K562 (cell line): Measurements from ENCODE around the gene TBX10. TPM values are rescaled to one million over a fixed set of nuclear protein-coding genes. Genes with fewer than 3 reads are reported as not detected.

Experiments used
- ATAC-seq: fragments of 200-7000 bp; cut with Tn5 transposase; 3 replicates; pipeline ENCODE4 v1.9.1; 2020; ENCODE audit warnings: moderate library complexity
- BruUV-seq: library from RNA; stranded (reverse); fragments of 400-500 nt; replicated peaks from 2 replicates; lab custom pipeline; 2021; lab: Mats Ljungman, UMichigan
- CTCF ChIA-PET: fragments of 300-600 bp; formaldehyde crosslinking; extraction: SDS; loops from one replicate; lab custom pipeline; 2021; ENCODE audit warnings: low intra/inter-chr PET ratio; lab: Yijun Ruan, JAX
- POLR2A ChIA-PET: fragments of 300-600, 350-650 bp; sonication (Branson Sonifier 250); formaldehyde crosslinking; extraction: SDS; loops from one replicate; lab custom pipeline; 2021; ENCODE audit warnings: antibody characterized with exemption, inconsistent platforms; lab: Yijun Ruan, JAX
- DNase-seq, 4 experiments: peaks; one replicate each; pipeline versions ENCODE4 v3.0.0 to v3.0.0-alpha.2; 2011 to 2018; ENCODE audit warnings: low spot score in 3 of 4, mixed read lengths in 3 of 4; ENCODE audit errors: extremely low read depth in 1 of 4
- FAIRE-seq: peaks from 2 replicates; lab custom pipeline; 2011; peaks lifted over from hg19 to GRCh38; lab: Jason Lieb, UNC
- H2AFZ ChIP-seq: 2 replicates; pipeline ENCODE4 v1.6.0; 2011; ENCODE audit warnings: low read depth, low read length, control low read depth, inconsistent platforms
- H3K27ac ChIP-seq: fragments of 200-600 bp; 3 replicates; pipeline ENCODE4 v1.8.0; 2011; ENCODE audit warnings: low read depth, mild to moderate bottlenecking, control low read depth, inconsistent platforms, low read length, moderate library complexity, mixed read lengths; ENCODE audit errors: extremely low read depth
- H3K27me3 ChIP-seq, 2 experiments: fragments of 300-600 bp in 1 of 2; 2 replicates in 1 of 2; 3 replicates in 1 of 2; pipeline versions ENCODE4 v1.6.0 to v1.8.0; 2011; ENCODE audit warnings: inconsistent platforms in 2 of 2, low read length in 2 of 2, mild to moderate bottlenecking in 1 of 2, mixed read lengths in 1 of 2, moderate library complexity in 1 of 2; ENCODE audit not compliant: control insufficient read depth in 2 of 2, insufficient read depth in 2 of 2
- H3K36me3 ChIP-seq: fragments of 300-600 bp; 3 replicates; pipeline ENCODE4 v1.8.0; 2011; ENCODE audit warnings: mild to moderate bottlenecking, low read length, inconsistent platforms; ENCODE audit not compliant: control insufficient read depth, insufficient read depth
- H3K4me1 ChIP-seq, 2 experiments: fragments of 200-600 bp in 1 of 2; replicated peaks in 1 of 2; 2 replicates in 1 of 2; 3 replicates in 1 of 2; pipeline versions ENCODE4 v1.5.1 to v1.8.0; 2011; ENCODE audit warnings: inconsistent platforms in 2 of 2, low read length in 2 of 2, mild to moderate bottlenecking in 1 of 2, mixed read lengths in 1 of 2, moderate library complexity in 1 of 2; ENCODE audit not compliant: control insufficient read depth in 2 of 2, insufficient read depth in 2 of 2
- H3K4me2 ChIP-seq: 2 replicates; pipeline ENCODE4 v1.6.1; 2011; ENCODE audit warnings: low read length, control low read depth, inconsistent platforms, mixed read lengths; ENCODE audit not compliant: insufficient read depth
- H3K4me3 ChIP-seq: fragments of 200-600 bp; sonication (generic), shearing (Covaris generic); 2 replicates; pipeline ENCODE4 v1.5.1; 2016; ENCODE audit warnings: control low read depth, inconsistent platforms
- H3K79me2 ChIP-seq: fragments of 200-600 bp; 3 replicates; pipeline ENCODE4 v1.8.0; 2011; ENCODE audit warnings: low read length, inconsistent platforms; ENCODE audit not compliant: control insufficient read depth, insufficient read depth
- H3K9ac ChIP-seq, 2 experiments: 2 replicates each; pipeline versions ENCODE4 v1.6.0 to v1.6.1; 2011; ENCODE audit warnings: low read depth in 2 of 2, low read length in 2 of 2, control low read depth in 1 of 2, inconsistent platforms in 1 of 2, mild to moderate bottlenecking in 1 of 2, mixed read lengths in 1 of 2; ENCODE audit not compliant: insufficient read depth in 1 of 2
- H3K9me1 ChIP-seq: one replicate; pipeline ENCODE4 v1.6.0; 2011; ENCODE audit warnings: inconsistent platforms, mild to moderate bottlenecking, low read length, moderate library complexity; ENCODE audit not compliant: control insufficient read depth, insufficient read depth
- H3K9me3 ChIP-seq: replicated peaks from 2 replicates; pipeline ENCODE4 v1.5.1; 2011; ENCODE audit warnings: low read depth, low read length, inconsistent platforms; ENCODE audit not compliant: control insufficient read depth, insufficient read depth
- H4K20me1 ChIP-seq: replicated peaks from 2 replicates; pipeline ENCODE4 v1.6.1; 2011; ENCODE audit warnings: low read length, inconsistent platforms, mixed read lengths; ENCODE audit not compliant: control insufficient read depth, insufficient read depth
- GMEB1 ChIP-seq: fragments of 250-450 bp; sonication (Bioruptor Pico); IDR thresholded peaks from 2 replicates; pipeline ENCODE4 v1.4.0; 2020; ENCODE audit warnings: mild to moderate bottlenecking
- NR2C1 ChIP-seq, 2 experiments: fragments of 450-650 bp; IDR thresholded peaks; 2 replicates each; pipeline ENCODE4 v1.6.1; 2017; ENCODE audit warnings: mild to moderate bottlenecking in 2 of 2, antibody characterized with exemption in 1 of 2, inconsistent platforms in 1 of 2, missing compliant biosample characterization in 1 of 2, missing genetic modification characterization in 1 of 2
- SFPQ ChIP-seq: fragments of 200-400 bp; formaldehyde crosslinking; IDR thresholded peaks from 2 replicates; pipeline ENCODE4 v1.6.1; 2017; ENCODE audit warnings: mild to moderate bottlenecking, low read depth, low read length, moderate library complexity
- ZBTB34 ChIP-seq: fragments of 250-450 bp; sonication (Bioruptor Pico); IDR thresholded peaks from 2 replicates; pipeline ENCODE4 v1.8.0; 2021; ENCODE audit warnings: mild to moderate bottlenecking, moderate library complexity
- ZBTB5 ChIP-seq: fragments of 450-650 bp; IDR thresholded peaks from 2 replicates; pipeline ENCODE4 v1.6.1; 2017; ENCODE audit warnings: antibody characterized with exemption
- WGBS: fragments of 100-300 bp; shearing (Covaris generic); methylation state at CpG from one replicate; pipeline ENCODE4 v1.1.6; 2016; ENCODE audit warnings: low coverage, mixed read lengths; ENCODE audit not compliant: insufficient coverage; ENCODE audit errors: missing lambda C conversion rate; 5-methylcytosine and 5-hydroxymethylcytosine counted together
- in situ Hi-C: fragments of 300-500 bp; cut with MboI; formaldehyde crosslinking; loops from 4 replicates; pipeline ENCODE4 v1.15.0; 2018; ENCODE audit warnings: inconsistent platforms, mixed read lengths
- intact Hi-C: fragments of 100-400 bp; cut with micrococcal nuclease; formaldehyde crosslinking; loops from 2 replicates; pipeline ENCODE4 v1.14.2; 2022
- polyA plus RNA-seq, 8 experiments: library from polyadenylated mRNA; depleted of rRNA in 4 of 8; stranded (reverse) in 5 of 8; unstranded in 3 of 8; fragments of >200 nt; fragmentation: Nextera tagmentation in 2 of 8; fragmentation: Illumina TruSeq in 1 of 8; extraction: Ambion mirVana in 2 of 8; extraction: Trizol in 1 of 8; gene quantifications; 2 replicates each; pipeline versions ENCODE4 v1.2.1 to v1.2.3, GENCODE V29; 2011 to 2014; ENCODE audit warnings: inconsistent platforms in 1 of 8, missing spikeins in 1 of 8
- total RNA-seq, 7 experiments: library from RNA; depleted of rRNA in 6 of 7; stranded (reverse); fragments of >200 nt in 6 of 7; fragmentation: Illumina TruSeq in 2 of 7; extraction: Trizol in 2 of 7; gene quantifications; 2 replicates each; pipeline versions ENCODE4 v1.2.1 to v1.2.3, GENCODE V29; 2011 to 2021; ENCODE audit warnings: low replicate concordance in 1 of 7

TBX10 gene
- total and polyA plus RNA-seq, 9 of the 15 experiments (the other 6 are each of a cell fraction or from before 2014, with no cell fraction given) = not detected

GRCh38 chr11:67648140-67648795 lies 8.7 kb upstream of the TBX10 start (continued):
- no peak for TF ChIP-seq ZBTB34 (CRISPR knock-in tag)

- H3K9ac ChIP-seq = no peak overlapping the region
- H3K4me2 ChIP-seq = no peak overlapping the region
- H3K79me2 ChIP-seq = no peaks in the 10 kb centered on the region
- peaks cover 0 to 43% of the 10 kb centered on the region in 2 experiments; a peak in 2 of 5 replicates for H3K4me1 ChIP-seq
- H3K9me1 ChIP-seq = no peaks in the 10 kb centered on the region
- BruUV-seq = no TSS peak
- WGBS = 26% methylated on average over 10 of the region's 15 CpGs
- H3K27me3 ChIP-seq = peaks cover 2 to 13% of the 10 kb centered on the region in 2 experiments; a peak in 3 of 5 replicates
- POLR2A ChIA-PET = interaction anchor here (0.7 to 1.0 kb wide), 2 partner anchors 20 to 1333 kb away, joined by 3 read pairs; no protein-coding TSS in a partner anchor
- H3K36me3 ChIP-seq = no peaks in the 10 kb centered on the region
- no peak overlapping the region for H3K4me3 ChIP-seq
- intact Hi-C loops (loop anchor here (10.0 kb wide), 1 partner anchor 157 kb away; no protein-coding TSS in a partner anchor), in situ Hi-C loops (no loop called here)
- H3K27ac ChIP-seq = no peak overlapping the region
- no peak for ATAC-seq
- CTCF ChIA-PET = interaction anchor here (1.4 kb wide), 1 partner anchor 12 kb away, joined by 4 read pairs; no protein-coding TSS in a partner anchor
- no peak for TF ChIP-seq ZBTB5
- TF ChIP-seq SFPQ = no peak
- TF ChIP-seq GMEB1 (CRISPR knock-in tag) = no peak
- TF ChIP-seq NR2C1 (IDR thresholded peaks at IDR 0.05) = no peak
- no peak for TF ChIP-seq NR2C1 (tag; IDR thresholded peaks at IDR 0.05)
- H3K9me3 ChIP-seq = no peaks in the 10 kb centered on the region; the same call in none of the 2 replicates
- no peak overlapping the region for H2AFZ ChIP-seq
- H4K20me1 ChIP-seq = peaks cover 3% of the 10 kb centered on the region; the same call in 1 of the 2 replicates
- DNase-seq = no peak
- no peak for FAIRE-seq
Measured at GRCh38 chr11:67647471-67647870, 7.9 kb upstream of the TBX10 start.
